ENCODE results near the gene SYPL2.

- no peak for TF ChIP-seq POLR2AphosphoS5 (IDR thresholded peaks at IDR 0.05)
- TF ChIP-seq CTCF (IDR thresholded peaks at IDR 0.05) = no peak
- TF ChIP-seq POLR2A (IDR thresholded peaks at IDR 0.05) = no peak
Observed at GRCh38 chr1:109427171-109427467, 39.2 kb upstream of the SYPL2 start.
